Activated CD8-positive, alpha-beta memory T cell treated with anti-CD3 and anti-CD28 coated beads, Interleukin-2, amount 50 U/mL, for 1 hour (primary cell): ENCODE results near the gene MTHFD1L.
"Not testable (repeated sequence)": the region's sequence is repeated elsewhere in the genome, so short reads cannot be mapped to it uniquely, and the experiment has no call there.

ENCODE experiments used
- DNase-seq: peaks from one replicate; pipeline ENCODE4 v3.0.0-alpha.2; 2020; ENCODE audit errors: extremely low read depth

The MTHFD1L gene

DNA sequence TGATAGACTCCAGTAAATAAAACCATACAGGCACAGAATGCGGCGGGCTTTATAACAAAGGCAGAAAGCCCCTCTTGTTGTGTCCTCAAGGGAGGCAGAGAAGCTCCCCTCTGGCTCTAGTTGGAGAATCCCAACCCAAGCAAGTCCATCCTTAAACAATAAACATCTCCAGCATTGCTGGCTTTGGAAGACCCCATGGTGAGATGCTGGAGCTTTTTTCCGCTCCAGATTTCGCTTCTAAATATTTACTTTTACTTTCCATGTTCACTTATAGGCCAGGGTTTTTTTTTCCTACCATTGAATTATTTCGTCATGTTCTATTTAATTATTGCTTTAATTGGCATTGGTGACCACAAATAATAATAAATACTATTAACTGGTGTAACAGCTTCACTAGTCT is 176.2 kb downstream of the MTHFD1L start:
- DNase-seq, result no peak

DNA sequence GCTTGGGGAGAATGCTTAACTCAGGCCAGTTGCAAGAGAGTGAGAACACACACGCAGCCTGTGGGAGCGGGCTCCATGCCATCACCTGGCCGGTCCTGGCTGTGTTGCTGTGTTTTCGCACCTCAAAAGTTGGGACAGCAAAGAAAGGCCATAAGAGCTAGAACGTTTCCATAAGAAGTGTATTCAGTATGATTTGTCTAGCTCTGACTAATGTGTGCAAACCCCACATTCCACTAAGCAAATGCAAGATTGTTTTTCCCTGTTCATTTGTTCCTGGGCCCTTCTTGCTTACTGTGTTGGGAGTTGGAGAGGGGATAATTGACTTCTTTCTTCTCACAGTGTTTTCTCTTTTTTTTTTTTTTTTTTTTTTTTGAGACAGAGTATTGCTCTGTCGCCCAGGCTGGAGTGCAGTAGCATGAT is 177.4 kb downstream of the MTHFD1L start:
- DNase-seq, result not testable (repeated sequence)

DNA sequence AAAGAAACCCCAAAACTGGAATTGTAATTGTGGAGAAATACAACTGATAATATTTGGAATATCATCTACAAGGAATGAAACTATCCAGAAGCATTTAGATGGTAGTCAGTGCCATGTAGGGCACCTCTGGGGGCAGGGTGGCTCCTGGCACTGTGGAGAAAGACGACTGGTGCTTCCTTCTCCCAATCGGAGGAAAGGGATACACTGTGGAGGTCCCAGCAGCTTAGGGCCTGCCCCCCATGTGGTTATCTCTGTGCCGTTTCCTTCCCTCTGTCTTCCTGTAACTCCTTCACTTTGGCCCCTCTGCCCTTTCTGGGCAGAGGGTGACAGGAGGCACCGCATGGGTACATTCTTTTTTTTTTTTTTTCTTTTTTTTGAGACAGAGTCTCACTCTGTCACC is 178.4 kb downstream of the MTHFD1L start:
- no peak for DNase-seq

DNA sequence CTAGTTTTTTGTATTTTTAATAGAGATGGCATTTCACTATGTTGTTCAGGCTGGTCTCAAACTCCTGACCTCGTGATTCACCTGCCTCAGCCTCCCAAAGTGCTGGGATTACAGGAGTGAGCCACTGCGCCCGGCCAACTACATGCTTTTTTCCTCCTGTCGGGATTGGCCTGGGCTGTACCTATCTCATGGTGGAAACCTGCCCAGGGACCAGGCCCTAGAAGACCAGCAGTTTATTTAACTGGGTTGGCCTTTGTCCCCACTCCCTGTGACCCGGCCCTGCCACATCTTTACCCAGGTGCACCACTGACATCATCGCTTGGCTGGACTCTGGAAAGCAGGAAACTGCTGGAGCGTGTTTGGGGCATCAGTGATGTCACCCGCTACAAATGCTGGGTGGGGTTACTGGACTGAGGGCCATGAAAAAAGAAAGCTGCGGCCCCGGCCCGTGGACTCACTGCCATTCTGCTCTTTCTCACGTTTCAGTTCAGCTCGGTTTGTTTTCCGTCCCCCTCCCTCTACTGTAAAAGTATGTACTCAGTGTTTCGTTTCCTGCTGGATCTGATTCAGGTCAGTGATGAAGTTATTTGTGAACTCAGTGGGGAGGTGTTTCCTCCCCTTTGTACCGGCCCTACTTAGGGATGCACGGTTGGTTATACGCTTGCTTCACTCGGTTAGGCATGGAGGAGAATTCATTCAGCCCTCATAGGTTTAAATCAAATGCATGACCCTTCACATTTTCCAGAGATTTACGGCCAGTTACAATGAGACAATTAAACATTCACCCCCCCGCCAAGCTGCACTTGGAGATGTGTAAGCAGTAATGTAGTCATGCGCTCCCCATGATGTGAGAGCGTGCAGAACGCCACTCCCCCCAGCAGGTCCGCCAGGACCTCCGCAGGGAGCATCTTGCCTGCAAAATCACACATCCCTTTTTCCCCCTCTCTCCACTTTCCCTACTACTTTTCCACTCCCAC is 179.3 kb downstream of the MTHFD1L start:
- no peak for DNase-seq

DNA sequence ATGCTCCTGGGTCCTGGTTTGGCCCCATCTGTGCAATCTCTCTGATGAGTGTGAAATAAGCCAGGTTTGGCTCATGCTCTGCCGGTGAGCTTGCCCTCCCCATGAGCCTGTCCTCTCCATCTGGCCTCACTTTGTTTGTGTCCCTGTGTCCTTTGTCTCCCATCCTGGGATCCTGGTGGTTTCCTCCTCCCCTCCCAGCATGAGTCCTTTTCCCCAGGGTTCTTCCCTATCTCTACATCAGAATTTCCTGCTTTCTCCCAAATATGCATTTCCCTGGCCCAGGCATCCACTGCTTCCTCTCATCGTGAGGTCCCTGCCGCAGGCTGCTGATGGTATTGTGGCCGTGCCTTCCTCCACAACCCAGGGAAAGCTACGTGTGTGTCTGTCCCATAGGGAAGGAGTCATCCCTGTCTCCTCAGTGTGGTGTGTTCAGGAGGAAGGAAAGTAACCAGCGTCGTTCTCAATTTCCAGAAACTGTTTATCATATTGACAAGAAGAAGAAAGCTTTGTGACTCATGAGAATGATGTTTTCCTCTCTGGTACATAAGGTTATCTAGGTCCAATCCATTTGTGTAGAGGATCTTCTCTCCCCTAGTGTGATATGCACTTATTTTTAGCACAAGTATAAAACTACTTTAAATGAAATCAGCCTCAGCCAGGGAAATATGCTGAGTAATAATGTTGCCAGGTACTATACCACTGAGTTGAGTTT is 180.2 kb downstream of the MTHFD1L start:
- DNase-seq, result not testable (repeated sequence)

DNA sequence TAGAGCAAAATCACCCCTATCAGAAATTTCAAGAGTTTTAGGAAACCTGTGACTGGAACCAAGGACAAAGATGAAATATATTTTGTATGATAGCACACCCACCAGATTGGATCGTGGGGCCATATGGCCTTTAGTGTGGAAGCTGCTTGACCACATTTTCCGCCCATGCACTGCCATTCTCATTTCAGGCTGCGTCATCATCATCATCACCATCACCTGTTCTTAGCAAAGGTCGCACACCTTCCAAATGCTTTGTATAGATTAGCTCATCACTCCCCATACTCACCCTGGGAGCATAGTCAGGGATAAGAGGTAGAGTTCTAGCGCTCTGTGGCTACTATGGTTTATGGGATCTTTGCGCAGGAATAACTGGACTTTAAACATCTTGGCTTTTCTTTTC is 185.7 kb downstream of the MTHFD1L start:
- no peak for DNase-seq

DNA sequence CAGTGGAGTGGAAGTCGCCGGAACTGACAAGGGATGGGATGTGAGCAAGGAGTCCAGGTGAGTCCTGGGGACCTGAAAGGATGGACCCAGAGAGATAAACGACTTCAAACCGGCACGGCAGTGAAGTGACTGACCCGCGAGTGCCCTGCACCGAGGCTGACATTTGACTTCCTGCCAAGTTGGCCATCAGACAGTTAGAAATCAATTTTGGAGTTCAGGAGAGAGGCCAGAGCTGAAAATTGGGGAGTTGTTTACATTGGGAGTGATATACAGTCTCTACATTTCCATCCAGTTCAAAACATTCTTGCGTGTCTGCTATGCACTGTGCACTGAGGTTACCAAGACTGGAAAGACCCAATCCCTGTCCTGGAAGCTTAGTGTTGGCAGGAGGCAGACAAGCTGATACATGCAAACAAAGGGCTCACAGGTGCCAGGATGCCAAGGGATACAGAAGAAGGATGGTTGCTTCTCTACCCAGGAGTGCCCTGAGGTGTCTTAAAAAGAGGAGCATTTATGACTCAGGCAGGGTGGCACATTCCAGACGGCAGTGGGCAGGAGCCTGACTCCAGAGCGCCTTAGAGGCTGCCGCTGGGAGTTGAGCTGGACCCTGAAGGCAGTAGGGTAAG is 186.6 kb downstream of the MTHFD1L start:
- no peak for DNase-seq

DNA sequence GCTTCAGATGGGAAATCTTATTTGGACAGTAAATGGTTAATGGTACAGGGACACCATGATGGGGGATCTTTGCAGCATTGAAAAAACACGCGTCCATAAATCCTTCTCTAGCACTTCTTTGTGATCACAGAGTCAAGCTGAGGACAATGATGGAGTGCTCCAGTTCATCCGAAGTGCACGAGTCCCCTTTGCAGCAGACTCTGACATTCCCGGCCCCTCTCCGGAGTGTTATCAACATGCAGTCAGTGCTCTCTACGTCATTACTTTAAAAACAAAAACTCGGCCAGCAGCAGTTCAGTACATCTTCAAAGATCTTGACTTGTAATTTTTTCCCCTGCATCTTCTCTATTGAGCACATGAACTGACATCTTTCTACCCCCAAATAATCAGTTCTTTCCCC is 188.8 kb downstream of the MTHFD1L start:
- no peak for DNase-seq

DNA sequence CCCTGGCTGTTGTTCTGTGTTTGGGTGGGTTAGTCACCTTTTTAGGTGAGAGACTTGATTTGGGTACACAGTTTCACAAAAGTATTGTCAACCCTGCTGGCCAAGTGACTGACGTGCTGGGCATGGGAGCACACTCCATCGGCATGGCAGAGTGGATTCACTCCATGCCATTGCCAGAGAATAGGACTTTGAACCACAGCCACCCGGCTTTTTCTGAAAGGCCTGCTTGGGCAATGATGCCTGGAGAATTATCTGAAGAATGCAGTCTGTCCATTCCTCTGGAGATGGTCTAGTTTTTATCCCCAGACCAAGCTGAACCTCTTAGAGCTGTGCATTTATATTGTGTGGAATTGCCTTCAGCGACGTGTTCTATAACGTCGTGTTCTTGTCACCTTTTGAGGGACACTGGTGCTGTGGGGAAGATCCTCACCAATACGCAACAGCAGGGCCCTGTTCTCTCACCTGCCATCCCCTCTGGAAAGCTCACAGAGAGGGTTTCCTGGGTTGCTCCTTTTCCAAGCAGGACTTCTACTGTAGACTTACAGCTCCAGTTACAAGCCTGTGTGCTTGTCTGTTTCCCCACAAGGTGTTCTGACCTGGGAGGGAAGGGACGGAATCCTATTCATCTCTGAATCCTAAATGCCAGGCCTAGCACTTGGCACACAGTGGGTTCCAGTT is 190.9 kb downstream of the MTHFD1L start:
- no peak for DNase-seq

DNA sequence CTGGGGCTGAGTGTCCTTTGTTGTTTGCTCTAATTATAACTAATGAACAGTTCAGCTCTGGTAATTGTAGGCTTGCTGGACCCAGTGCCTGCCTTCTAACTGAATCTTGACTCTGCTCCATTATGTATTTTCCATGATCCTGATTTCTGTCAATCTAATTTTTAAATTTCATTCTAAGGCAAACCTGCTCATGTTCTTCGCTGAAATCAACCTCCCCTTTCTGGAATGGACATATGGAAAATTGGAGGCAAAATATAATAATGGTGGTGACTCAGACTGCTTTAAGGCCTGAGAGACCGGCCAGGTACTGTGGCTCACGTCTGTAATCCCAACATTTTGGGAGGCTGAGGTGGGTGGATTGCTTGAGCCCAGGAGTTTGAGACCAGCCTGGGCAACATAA is 191.6 kb downstream of the MTHFD1L start:
- DNase-seq, result no peak

DNA sequence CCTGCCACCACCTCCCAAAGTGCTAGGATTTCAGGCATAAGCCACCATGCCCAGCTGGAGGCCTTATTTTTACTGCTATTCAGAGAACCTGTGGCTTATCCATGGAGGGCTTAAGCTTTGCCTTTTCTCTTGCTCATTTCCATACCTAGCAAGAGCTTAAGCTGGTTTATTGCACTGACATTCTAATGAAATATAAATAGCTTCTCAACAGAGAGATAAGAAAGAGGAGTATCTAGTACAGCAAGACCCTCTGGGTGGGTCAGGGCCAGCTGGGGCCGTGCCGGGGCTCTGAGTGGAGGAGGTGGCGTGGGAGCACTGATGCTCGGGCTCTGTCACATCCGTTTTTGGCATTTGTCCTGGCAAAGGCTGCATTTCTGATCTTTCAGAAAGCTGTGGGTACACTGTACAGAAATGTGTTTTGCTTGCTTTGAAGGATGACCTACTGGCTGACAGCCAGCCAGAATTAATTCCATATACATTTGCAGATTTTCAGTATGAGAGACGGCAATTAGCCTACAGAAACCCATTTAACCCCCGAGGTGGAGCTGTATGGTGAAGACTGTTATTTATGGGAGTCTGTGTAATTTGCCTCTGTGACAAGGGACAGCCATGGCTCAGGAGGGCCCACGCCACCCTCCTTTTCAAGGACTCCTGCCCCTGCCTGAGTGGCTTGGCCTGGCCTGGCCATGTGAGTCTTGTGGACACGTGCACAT is 192.7 kb downstream of the MTHFD1L start:
- DNase-seq, result no peak

DNA sequence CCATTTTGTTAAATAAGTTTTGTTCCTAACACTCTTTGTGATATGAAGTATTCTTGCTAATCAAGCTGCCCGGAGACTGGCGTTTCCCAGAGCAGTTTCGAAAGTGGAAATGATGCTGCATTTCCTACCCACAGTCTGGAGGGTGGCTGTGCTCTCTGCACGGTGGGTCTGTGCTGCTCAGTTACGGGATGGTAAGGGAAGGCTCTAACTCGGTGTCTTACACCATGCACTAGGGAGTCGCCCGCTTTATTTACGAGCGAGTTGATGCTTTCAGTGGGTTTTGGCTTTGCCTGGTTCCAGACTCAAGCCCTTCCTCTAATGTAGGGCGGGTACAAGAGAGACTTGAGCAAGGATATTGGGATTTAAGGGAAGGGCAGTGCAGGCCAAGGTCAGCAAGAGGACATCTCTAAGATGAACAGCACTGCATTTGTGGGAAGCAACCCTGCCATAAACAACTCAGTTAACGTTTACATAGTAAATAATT is 194.2 kb downstream of the MTHFD1L start:
- DNase-seq, result no peak

DNA sequence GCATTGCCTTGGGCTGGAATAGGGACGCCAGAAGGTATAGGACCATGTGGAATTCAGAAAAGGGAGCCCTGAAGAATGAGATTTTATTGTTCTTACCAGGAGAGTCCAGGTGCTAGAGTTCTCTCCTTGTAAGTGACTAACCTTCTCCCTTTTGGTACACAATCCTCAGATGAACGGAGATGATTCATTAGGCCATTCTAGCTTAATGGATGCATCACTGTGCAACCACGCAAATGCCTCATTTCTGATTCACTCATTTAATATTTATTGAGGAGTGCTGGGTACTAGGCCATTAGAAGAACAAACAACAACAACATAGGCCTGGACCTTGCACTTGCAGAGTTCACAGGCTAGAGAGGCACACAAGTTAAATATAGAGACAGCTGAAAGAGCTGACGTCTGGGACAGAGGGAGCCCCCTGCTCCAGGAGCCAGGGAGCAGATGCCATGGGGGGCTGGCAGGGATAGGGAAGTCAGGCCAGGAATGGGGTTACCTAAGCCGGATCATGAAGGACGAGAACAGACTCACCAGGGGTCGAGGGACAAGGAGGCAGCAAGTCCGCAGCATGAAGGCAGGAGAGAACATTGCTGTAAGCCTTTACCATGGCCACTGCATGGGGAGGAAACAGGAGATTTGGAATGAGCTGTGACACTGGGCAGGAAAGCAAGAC is 194.7 kb downstream of the MTHFD1L start:
- no peak for DNase-seq

DNA sequence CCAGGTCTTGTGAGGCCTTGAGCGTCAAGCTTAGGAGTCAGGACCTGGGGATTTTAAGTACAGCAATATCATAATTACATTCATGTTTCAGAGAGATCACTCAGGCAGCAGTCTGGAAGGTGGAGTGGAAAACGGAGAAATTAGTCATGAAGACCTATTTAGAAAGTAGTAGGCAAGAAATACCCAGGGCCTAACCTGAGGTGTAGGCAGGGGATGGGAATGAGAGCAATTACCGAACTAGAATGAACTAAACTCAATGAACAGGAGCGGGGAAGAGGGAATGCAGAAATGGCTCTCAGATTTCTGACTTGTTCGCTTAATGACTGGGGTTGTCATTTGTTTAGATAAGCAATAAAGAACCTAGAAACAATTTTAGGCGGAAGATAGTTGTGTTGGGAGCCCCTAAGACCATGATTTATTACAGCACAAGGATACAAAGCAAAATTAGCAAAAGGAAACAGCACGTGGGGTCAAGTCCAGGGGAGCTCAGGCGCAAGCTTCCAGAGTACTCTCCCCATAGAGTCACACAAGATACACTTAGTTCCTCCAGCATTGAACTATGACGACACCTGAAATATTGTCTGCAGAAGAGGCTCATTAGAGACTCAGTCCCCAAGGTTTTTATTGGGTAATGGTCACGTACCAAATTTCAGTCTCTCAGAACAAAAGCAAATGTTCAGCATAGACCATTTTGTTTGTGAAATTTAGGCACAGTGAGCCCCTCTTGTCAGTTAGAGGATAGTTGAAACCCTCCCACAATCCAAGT is 195.4 kb downstream of the MTHFD1L start:
- DNase-seq, result no peak

DNA sequence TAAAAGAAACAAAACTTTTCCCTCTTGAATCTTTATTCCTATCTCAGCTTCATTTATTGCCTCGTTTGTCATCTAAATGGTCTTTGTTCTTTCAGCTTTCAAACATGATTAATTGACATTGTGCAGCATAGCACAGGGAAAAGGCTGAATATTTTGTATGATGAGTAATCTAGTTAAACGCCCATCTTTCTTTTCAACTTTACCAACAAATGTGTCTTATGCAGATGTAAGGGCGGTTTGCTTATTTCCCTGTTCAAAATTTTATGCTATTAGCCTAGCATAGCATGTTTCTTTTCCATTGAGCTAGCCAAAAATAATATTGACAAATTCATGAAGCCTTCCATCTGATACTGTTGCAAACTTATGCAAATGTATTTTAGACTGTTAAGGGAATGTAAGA is 197.8 kb downstream of the MTHFD1L start:
- no peak for DNase-seq

DNA sequence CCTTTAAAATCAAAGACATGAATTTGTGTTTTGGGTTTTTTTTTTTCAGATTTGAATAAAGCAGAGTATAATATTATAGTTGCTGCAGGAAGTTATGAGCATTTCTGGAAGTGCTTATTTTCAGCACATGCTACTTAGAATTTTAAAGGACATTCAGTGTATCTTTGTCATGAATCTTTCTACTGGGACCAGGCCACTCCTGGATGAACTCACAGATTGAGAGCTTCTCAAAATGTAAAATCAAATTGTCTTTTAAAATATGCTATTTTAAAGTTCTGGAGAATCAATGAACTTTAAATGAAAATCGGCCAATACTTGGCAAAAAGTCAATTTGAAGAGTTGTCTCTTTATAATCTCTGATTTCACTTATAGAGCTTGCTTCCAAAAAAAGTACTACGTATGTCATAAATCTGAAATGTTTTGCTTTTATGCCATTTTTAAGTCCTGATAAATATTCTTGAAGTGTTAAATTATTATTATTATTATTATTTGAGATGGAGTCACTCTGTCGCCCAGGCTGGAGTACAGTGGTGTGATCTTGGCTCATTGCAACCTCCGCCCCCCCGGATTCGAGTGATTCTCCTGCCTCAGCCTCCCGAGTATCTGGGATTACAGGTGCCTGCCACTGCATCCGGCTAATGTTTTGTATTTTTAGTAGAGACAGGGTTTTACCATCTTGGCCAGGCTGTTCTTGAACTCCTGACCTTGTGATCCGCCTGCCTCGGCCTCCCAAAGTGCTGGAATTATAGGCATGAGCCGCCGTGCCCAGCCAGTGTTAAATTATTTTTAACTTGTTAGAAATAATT is 198.5 kb downstream of the MTHFD1L start:
- no peak for DNase-seq

DNA sequence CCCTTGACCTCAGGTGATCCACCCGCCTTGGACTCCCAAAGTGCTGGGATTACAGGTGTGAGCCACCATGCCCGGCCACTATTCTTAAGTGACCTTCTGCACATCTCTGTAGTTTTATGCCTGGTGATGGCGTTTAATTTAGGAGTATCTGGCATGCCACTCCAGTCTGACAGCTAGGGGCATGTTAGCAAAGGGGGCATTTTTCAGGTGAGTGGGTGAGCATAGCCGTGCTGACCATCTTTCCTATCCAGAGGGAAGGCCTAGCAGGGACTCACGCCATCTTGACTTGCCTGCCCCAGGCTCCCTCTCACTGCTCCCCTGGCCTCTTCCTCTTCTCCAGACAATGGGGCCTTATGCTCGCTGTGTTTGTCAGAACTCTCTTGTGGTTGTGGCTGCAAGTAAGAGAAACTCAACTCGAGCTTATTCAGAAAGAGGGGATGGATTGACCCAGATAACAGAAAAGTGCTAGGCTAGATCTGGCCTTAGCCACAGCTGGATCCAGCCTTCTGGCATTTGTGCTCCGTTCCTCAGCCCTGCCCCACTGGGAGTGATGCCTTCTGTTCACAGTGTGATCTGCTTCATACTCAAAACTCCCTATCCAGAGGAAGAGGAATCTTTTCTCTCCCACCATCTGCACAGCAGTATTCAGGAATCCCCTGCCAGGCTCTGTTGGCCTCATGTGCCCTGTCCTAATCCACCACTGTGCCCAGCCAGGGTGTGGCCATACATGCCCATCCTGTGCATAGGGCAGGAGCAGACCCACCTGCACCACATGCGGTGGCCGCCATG is 199.7 kb downstream of the MTHFD1L start:
- DNase-seq, result no peak
